GM19328 (cell line): ENCODE measurements around the gene SMAD6.

Experiments used
- ATAC-seq: cut with Tn5 transposase; IDR thresholded peaks from one replicate; pipeline ENCODE4 v1.9.1; 2021; ENCODE audit warnings: mild to moderate bottlenecking, moderate library complexity; ENCODE audit not compliant: unreplicated experiment

The SMAD6 gene

DNA sequence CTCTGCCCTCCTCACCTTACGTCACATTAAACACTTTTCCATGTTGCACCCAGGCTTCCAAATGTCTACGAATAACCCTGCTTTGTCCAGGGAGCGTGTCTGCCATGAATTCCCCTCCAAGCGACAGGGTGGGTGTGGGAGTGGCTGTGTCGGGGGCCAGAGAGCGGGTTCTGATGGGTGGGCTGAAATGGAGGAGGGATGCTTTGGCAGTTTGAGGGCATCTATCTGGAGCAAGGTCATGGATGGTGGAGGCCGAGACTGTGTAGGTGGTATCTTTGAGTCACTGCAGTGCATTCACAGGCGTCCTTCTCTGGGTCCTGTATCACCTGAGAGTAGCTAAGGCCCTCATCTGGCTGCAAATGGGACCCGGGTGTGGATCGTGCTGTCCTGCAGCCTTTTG is 36.6 kb downstream of the SMAD6 start:
- ATAC-seq = no peak

DNA sequence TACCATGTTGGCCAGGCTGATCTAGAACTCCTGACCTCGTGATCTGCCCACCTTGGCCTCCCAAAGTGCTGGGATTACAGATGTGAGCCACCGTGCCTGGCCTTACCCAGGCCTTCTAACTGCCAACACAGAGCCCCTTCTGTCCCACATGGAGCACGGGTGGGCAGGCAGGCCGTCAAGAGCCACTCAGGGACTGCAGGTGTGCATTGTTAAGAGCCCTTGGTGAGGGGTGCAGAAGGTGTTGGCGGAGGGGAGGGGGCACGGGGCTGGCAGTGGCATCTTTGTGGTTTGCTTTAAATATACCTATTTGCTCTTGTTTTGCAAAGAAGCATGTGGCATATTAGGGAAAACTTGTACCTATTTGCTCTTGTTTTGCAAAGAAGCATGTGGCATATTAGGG is 37.3 kb downstream of the SMAD6 start:
- no peak for ATAC-seq

DNA sequence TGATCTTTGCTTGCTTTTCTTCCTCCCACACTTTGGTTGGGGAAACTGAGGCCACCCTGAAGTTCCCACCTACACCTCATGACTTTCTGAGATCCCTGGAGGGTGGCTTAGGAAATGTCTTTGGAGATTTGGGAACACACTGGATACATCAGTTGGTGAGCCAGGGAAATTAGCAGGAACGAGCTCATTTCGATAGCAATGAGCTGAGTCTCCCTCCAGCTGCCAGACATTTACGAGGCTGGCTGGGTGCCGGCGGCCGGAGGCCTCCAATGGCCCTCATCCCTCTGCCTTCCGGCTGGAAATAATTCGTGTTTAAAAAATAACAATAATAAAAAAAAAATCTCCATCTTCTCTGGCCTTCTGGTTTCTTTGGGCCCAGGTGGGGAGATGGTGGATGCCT is 38.8 kb downstream of the SMAD6 start:
- ATAC-seq = no peak

DNA sequence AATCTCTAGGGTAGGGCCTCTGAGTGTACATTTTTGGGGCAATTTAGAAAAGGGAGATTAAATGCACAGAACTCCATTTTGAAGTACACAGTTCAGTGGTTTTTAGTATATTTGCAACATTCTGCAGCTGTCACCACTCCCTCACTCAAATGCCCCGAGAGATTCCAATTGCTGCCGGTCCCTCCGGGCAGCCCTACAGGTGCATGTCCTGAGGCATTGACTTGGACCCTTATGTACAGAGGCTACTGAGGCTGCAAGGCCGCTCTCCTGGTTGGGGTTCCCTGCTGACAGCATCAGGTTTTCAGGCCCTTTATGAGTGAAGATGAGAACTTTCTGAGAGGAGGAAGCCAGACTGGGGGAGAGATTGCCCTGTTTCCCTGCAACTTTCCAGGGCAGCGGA is 39.6 kb downstream of the SMAD6 start:
- no peak for ATAC-seq

DNA sequence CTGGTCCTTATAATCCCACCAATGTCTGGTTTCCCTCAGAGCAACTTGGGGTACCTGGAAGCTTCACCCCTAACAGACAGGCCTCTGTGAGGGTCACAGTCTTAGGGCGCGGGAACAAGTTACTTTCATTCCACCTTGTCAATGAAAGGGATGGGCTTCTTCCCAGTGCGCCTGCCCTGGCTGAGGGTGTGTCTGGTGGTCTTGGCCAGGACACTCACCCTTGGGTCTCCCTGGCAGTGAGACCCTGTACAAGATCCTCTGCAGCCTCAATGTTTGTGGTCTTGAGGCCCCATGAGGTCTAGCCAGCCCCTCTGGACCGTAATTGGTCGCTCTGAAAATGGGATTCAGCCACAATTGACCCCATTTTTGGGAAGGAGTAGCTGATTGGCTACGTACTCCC is 40.2 kb downstream of the SMAD6 start:
- no peak for ATAC-seq

DNA sequence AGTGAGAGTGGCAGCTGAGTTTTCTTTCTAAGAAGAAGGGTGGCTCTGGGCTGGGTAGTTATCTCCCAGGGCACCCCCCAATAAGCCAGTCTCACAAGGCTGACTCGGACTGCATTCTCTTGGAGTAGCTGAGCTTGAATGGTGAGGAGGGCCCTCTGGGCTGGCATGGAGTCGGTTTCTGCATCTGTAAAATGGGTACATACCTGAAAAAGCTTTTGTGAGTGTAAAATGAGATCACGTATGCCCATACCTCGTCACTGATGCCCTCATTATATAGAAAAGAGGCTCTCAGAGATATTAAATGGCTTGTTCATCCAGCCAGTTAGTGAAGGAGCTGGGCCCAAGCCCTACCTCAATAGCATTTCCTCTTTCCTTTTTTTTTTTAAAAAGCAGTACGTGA is 41.2 kb downstream of the SMAD6 start:
- no peak for ATAC-seq

DNA sequence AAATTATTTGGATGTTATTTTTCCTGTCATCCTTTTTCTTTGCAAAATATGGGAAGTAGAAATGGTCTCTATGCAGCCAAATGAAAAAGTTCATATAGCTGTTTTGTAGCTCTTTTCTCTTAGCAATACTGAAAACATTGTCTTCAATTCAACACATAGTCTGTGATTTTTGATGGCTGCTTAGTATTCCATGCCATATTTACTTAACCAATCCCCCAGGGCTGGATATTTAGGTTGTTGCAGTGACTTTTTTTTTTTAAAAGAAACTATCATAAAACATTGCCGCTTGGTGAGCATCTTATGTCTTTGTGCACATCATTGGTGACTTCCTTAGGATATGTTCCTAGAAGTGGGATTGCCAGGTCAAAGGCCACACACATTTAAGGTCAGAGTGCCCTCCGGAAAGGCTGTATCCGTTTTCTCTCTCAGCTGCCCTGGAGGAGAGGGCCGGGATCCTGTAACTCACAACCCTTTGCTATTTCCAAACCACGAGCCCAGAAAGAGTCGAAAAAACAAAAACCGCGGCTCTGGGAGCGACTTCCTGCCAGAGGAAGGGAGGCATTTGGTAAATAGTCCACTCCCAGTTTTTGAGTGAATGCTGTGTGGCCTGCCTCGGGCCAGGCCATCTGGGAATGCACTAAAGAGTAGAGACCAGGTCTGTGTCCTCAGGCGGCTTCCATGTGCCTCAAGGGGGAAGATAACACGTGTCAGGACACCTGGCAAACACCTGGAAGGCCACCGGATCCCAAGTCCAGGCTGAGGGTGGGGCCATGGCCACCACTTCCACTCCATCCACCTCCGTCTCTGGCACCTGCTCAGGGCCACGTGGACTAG is 41.9 kb downstream of the SMAD6 start:
- ATAC-seq = no peak

DNA sequence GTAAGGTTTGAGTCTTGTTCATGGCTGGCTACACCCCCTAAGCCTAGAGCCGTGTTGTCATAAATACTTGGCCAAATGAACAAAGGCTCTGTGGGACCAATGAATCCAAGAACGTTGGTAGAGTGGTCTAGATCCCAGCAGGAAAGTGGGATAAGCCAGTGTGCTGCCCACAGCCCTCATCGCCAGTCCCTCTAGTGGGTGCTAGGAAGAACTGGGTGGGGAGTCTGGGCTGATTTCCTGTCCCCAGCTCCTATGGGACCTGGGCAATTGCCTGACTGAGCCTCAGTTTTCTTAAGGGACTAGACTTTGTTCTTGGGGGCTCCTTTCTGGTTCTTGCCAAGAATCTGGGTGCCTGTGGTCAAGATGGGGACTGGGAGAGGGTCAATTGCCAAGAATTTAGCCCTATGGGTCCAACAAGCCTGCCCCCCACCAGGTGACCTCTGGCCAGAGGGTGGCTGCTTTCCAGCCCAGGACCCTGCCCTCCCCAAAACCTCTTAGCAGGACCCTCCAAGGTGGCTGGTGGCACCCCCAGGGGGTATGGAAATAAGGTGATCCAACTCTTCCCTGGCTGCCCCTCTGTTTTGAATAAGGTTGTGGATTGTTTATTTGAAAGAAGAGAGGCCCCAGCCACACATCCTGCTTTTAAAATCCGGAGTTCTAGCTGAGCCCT is 42.7 kb downstream of the SMAD6 start:
- no peak for ATAC-seq

DNA sequence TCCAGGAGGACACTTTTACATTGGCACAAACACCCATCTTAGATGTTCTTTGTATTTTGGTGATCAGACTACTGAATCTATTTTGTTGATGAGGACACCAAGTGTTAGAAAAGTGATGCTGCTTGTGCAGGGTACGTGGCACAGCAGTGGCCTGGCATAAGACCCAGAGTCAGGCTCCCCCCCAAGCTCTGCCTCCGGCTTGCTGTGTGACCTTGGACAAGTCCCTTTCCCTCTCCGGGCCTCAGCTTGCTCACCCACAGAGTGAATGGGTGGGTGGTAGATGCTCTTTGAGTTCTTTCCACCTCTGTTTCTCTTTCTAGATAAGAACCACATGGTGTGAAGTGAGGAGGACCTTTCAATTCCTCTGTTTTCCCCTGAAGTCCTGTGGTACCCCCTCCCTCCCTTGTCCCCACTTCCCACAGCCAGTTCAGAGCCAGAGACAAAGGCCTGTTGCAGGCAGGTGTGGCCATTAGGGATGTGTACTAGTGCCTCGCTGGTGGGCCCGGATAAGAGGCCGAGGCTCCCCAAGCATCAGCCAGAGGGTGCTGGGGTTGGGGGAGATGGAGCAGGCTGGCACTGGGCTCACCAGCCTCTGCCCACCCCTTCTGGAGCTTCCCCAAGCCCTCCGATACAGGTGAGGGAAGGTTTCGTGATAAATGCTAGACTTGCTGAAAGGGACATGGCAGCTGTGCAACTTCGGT is 43.6 kb downstream of the SMAD6 start:
- no peak for ATAC-seq

DNA sequence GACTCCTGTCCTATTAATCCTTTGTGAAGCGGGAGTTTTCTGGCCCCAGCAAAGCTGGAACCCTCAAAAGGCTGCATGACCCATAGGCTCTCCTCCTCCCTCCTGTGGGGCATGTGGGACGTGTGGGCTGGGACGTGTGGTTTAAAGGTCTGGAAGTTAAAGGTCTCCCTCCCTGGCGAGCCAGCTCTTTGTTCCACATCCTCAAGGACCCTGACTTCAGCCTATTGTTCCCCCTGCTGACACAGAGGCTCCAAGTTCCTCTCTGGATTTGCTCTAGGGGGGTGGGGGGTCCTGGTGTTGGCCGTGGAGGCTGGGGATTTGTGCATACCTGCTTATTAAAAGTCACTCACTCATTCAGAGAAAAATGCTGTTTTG is 44.2 kb downstream of the SMAD6 start:
- ATAC-seq = no peak

DNA sequence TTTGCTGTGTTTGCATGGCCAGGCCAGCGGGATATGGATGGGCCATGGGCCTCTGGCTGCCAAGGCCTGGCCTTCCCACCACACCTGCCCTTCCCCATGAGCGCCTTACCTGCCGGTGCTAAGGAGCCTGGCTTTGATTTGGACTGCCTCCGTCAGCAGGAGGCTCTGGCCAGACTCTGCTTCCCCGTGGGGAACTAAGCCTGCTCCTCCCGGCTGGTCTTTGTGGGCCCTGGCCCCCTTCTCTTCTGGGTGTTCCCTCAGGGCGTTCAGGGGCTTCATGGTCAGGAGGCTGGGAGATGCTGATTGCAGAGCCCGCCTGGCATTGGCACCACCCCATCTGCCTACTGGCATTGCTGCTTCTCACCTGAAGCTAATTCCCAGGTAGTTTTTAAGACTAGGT is 45.2 kb downstream of the SMAD6 start:
- no peak for ATAC-seq

DNA sequence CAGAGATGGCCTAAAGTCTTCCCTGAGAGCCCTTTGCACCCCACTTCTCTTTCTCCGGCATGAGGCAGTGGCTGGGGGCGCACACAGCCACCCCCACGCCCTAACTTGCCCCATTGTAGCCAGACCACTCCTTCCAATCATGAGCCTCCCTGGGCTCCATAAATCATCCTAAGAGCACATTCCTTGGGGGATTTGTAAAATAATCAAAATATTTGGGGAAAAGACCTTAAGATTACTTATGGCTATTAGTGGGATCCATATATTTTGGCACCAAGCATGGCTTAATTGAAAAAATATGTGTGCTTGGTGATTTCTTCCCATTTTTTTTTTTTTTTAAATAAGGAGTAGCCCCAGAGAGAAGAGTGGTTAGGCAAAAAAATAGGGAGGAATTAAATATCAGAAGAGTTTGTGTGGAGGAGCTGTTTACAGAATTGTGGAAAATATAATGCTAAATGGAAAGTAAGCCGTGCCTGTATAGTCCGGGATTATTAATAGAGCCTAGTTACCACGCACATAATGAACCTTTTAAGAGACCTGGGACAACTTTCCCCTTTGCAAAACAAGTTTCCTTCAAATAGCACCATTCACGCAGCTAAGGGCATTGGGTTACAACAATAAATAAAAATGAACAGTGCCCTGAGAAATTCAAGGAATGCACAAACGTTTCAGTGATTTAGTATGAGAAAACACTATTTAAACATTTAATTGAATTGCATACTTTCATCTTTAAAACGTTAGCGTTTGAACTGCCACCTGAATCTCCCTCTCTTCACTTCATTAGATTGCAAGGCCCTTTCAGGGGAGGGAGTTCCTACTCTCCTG is 46.1 kb downstream of the SMAD6 start:
- ATAC-seq = no peak

DNA sequence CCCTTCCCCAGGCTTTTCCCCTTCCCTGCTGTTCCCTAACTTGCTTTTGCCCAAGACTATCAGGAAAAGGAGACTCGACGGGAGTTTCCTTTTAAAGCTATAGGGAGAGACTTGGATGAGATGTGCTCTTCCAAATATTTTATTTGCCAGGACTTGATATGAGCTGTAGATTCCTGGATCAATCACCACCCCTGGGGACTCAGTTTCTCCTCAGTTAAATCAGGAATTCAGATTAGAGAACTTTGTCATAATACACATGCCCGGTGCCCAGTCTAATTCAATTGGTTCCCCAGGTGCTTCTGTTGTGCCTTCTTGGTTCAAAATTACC is 46.6 kb downstream of the SMAD6 start:
- ATAC-seq = no peak

DNA sequence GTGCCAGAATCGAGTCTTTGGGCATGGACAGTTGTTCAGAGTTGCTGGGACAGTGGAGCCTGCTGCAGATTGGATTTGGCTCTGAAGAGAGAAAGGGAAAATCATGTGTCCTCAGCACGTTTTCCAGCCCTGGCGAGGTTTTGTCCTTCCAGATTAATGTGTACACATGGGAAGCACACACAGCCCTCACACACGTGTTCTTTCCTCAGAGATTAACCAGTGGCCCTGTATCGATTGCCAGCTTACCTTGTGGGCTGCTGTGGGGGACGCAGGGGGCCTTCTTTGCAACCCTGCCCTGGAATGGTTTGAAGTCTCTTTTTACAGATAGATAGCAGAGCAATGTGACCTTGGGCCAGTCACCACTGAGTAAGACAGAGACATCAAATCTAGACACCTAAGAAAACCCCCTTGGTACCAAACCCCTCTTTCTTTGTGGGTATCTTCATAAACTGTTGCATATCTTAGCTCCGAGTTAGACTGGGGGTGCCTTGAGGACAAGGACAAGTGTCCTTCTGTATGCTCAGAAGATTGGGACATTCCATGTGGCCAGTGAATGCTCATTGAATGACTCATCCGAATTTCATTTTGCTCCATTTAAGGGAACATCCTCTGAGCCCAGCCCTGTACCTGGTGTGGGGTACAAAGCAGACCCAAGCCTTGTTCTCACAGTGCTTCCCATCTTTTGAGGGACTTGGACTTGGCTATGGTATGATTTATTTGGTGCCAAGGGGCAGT is 48.0 kb downstream of the SMAD6 start:
- ATAC-seq = no peak

DNA sequence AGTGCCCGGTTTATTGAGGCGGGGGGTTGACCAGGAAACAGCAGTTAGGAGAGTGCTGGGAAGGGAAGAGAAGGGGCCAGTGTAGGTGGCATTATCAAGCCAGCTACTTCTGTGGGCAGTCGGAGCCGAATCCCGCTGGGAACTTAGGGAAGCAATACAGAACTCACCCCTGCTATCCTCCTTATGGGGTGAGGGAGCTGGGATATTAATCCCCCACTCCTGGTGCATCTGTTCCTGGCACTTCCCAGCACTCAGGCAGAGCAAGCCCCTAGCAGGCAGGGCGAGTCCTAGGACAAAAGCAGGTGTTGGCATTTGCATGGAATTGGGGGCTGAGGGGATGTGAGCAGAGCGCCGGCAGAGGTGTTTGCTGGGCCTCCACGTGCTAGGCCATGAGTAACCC is 48.6 kb downstream of the SMAD6 start:
- ATAC-seq = no peak

DNA sequence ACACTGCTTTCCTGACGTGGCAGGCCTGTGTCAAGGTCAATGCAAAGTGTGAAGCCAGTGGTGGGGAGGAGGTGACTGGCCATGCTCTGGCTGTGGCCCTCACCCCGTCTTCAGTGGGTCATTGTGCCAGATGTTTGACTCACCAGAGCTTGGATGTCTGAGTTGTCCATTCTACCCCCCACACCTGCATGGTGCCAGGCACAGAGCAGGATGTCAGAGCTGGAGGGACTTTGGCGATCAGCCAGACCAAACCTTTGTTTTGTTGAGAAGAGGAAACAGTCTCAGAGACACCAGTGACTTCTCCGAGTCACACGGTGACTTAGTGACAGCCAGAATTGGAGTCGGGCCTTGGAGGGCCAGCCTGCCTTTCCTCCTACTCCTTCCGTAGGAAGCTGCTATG is 49.5 kb downstream of the SMAD6 start:
- no peak for ATAC-seq

DNA sequence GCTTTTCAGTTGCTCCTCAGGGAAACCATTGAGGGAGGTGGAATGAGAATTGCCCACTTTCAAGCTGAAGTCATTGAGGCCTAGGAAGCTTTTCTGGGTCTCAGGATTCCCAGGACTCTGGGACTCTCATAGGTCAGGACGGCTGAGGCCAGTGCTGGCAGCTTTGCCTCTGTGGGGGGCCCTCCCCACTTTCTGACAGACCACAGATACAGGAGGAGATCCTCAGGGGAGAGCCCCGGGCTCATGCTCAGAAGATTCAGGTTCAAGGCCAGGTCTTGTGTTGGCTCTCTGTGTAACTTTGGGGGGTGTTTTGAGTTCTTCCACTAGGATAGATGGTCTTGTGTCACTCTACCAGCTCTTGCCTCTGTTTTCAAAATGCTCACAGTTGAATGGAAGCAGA is 50.0 kb downstream of the SMAD6 start:
- no peak for ATAC-seq

DNA sequence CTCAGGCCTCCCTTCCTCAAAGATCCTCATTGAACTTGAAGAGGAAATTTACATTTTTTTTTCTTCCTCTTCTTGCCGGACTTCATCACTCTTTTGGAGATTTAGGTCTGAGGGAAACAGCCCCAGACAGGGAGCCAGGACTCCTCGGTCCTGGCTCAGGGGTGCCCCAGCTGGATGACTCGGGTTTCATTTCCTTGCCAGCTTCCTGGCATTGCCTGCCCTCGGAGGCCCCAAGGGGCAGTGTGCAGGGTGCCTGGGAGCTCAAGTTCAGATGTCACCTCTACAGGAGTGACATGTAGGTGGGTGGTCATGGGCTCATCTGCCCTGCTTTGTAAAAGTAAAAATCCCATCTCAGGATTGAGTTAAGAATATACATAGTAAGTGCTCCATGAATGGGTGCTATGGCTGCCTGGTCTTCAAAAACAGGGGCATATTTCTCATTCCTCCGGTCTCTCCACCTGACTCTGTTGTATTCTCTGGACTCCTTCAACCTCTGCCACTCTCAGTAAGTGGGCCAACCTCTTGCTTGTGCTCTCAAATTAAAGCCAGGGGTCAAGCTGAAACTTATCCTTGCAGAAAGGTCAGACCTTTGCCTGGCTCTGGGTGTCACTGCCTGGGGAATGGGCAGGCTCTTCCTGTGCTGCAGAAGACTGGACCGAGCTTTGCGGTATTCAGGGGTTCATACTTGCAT is 51.8 kb downstream of the SMAD6 start:
- no peak for ATAC-seq

DNA sequence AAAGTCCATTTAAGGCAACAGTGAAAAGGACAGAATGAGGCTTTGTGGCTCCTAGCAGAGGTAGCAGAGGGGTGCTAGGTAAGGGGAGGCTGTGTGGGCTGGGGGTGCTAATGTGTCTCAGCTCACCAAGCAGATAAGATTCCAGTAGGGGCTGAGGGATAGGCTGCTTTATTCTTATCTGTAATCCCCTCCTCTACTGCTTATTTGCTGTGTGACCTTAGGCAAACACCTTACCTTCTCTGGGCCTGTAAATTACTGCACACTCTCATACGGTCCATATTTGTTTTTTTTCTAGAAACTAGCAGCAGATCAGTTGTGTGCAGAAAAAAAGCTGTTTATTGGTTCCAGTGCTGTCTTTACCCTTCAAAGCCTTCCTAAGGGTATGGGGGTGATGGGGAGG is 52.8 kb downstream of the SMAD6 start:
- no peak for ATAC-seq
